WTC11 (cell line): Measurements from ENCODE around the gene SLC40A1.

ENCODE experiments used
- CTCF ChIP-seq: fragments of 200-600 bp; IDR thresholded peaks from 2 replicates; pipeline ENCODE4 v1.8.0; 2022; ENCODE audit warnings: antibody characterized with exemption
- ESRRA ChIP-seq: sonication (generic); formaldehyde crosslinking; IDR thresholded peaks from 2 replicates; pipeline ENCODE4 v1.8.1; 2022; ENCODE audit warnings: mild to moderate bottlenecking, missing genetic modification reagents, borderline replicate concordance
- NR3C1 ChIP-seq: sonication (generic); formaldehyde crosslinking; conservative IDR thresholded peaks from 2 replicates; pipeline ENCODE4 v1.8.1; 2023; ENCODE audit warnings: low read depth, mild to moderate bottlenecking, missing genetic modification reagents
- ZNF232 ChIP-seq: sonication (generic); formaldehyde crosslinking; IDR thresholded peaks from 2 replicates; pipeline ENCODE4 v1.8.0; 2022; ENCODE audit warnings: mild to moderate bottlenecking, missing genetic modification reagents

GRCh38 chr2:189595417-189595816 is 14.8 kb upstream of the SLC40A1 start:
- TF ChIP-seq ZNF232 (CRISPR knock-in tag): no peak
- no peak for TF ChIP-seq CTCF
- TF ChIP-seq NR3C1 (CRISPR knock-in tag): no peak
- no peak for TF ChIP-seq ESRRA (CRISPR knock-in tag)
